Muscle of back (tissue), 11 donors: ENCODE results near the gene CUEDC1. TPM values are rescaled to one million over a fixed set of nuclear protein-coding genes. Genes with fewer than 3 reads are reported as not detected.

Experiments used
- DNase-seq, 3 donors: peaks; one replicate each; pipeline versions ENCODE4 v3.0.0 to v3.0.0-alpha.2; 2013
- polyA plus RNA-seq, 10 donors: library from polyadenylated mRNA; unstranded; fragments of 120-200 nt; gene quantifications; one replicate each; pipeline ENCODE4 v1.2.1, GENCODE V29; 2013; ENCODE audit not compliant: insufficient read length in 10 of 10

The CUEDC1 gene
- polyA plus RNA-seq, 10 donors, result 42.2 to 57.2 (median 47.8) TPM

DNA sequence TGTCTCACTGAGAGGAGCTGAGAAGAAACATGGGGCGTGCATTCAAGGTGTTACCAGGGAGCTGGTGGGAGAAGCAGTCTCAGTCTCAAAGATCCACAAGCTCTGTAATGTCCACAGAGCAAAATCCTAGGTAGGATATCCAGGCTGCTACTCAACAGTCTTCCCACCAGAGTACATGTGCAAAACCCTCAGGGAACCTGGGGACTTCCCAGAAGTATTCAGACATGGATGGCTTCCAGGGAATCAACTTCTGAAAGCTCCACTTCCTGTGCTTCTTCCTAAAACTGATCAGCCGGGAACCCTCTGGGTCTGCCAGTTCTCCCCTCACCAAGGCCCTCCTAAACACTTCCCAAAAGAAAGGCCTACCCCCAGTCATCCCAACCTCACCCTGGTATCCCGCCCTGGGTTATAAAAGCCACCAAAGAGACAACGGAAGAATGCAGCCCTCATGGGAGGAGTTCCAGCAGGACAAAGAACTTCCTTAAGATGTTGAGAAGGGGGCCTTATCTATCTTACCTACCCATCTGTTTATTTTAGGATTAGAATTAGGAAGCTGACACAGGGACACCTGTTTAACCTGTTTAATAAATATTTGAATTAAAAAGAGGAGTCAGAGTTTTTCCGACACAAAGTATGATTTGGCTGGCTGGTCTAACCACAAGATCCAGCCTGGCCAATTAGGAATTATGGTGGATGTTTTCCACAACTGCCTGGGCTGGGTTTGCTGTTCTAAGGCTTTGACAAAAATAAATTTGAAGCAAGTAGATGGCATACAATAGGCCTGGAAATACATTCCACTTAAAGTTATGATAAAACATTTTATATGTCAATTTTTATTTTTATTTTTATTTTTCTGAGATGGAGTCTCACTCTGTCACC is 37.0 kb downstream of the CUEDC1 start:
- DNase-seq, result peak in 1 of 3 donors; percentile 37

DNA sequence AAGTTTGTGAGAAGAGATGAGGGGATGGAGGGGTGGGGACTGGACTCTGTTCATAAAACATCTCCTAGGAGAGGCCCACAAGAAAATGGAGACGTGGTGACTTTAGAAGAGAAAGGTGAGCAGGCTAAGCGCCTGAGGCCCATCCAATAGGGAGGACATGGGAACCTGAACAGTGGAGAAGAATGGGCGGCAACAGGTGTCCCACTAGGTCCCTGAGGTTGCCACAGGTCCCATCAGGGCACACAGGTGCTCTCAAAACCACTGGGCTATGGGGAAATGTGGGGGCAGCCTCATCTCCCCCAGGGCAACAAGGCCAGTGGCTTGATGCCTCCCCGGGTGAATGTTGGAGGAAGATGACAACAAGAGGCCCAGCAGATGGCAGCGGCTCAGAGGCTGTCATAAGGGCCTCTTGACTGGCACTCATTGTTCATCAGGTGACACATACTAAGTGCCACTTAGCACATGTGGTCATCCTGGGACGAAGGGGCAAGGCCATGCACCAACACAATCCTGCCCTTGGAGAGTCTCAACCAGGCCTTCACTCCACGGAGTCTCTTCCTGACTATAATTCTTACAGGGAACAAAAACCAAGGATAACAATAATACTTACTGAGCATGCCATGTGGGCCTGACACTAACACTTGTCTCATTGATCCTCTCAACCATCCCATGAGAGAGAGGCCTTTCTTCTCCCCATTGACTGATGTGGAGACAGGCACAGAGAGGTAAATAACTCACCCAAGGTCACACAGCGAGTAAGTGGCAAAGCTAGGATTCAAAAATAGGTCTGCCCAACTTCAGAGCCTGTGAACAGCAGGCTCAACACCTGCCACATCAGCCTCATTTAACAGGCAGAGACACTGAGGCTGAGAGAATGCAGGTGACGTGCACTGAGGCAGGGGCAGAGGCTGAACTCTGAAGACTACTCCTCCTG is 38.0 kb downstream of the CUEDC1 start:
- peak in 1 of 3 donors; percentile 27 for DNase-seq

DNA sequence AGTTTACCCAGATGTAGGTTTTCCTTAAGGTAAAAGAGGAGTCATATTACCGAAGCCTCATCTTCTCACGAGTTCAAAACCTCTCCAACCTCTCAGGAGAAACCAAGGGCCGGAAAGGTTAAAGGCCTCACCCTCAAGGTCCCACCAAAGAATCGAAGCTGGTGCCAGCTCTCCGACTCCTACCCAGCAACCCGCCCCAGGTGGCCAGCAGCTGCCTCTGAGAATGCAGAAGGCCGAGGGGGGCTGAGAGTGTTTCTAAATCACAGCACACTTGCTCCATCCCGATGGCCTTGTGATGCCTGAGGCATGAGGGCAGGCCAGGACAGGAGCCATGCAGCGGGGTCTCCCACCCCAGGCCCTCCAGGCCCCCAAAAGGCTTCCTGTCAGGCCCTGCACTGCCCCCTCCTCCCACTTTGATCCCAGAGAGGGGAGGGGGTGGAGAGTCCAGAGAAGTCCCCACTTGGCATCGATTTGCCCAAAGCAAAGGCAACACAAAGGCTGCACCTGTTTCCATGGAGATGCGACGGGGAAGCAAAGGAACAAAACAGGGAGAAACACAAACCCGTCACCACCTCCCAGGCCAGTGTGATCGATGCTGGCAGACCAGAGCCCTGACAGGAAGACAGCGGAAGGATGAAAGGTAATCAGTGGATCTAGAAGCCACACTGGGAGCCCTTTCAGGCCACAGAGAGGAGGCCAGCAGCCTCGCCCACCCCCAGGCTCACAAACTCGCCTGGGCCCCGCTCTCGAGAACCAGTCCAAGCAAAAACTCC is 39.0 kb downstream of the CUEDC1 start:
- peak in 2 of 3 donors; percentile 67 to 87 for DNase-seq

DNA sequence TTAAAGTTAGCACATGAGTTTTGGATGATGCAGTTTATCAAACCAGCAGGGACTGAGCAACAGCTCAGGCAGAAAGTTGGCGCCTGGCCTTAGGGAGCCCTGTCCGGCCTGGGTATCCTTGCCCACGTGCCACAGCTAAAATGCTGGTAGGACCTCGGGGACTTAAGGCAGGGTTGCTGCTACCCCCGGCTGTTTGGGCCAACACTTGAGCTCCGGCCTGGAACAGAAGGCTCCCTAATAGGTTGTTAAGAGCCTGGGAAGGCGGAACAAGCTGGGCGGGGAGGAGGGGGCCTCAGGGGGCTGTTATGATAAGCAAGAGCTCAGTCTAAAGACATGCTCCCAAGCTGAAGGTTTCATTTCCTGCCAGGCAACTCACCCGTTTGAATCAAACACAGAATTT is 39.7 kb downstream of the CUEDC1 start:
- peak in 1 of 3 donors; percentile 57 for DNase-seq

DNA sequence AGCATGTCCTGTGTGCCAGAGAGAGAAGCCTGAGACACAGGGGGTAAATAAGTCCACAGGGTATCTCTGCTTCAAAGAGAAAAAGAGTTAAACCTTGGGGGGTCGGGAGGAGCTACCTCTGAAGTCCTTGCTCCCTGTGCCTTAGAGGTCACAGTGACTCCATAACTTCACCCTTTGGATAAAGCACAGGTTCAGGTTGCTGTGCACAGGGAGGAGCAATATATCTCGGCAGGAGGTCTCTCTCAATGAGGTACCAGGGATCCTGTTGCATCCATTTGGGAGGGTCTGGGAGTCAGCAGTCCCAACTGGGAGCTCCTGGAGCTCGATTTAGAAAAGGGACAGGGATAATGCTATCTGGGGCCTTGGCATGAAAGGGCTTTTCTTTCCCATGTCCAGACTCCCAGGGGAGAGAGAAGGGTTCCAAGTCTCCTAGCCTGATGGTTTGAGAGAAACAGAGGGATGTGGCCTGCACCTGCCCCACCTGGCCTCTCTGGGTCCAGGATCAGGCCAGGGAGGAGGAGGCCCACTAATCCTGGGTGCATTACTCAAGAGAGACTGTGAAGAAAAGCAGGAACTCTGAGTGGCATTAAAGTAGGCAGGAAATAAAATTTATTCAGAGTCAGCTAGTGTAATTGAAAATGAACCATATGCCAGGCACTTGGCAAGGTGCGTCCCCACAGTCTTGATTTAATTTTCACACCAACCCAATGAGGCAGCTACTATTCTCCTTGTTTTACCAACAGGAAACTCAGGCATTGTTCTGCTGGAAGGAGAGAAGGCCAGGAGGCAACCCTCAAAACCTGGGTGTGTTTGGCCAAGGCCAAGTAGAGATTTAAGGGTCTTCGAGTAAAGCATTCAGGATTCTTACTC is 40.7 kb downstream of the CUEDC1 start:
- DNase-seq, result peak in 1 of 3 donors; percentile 10

DNA sequence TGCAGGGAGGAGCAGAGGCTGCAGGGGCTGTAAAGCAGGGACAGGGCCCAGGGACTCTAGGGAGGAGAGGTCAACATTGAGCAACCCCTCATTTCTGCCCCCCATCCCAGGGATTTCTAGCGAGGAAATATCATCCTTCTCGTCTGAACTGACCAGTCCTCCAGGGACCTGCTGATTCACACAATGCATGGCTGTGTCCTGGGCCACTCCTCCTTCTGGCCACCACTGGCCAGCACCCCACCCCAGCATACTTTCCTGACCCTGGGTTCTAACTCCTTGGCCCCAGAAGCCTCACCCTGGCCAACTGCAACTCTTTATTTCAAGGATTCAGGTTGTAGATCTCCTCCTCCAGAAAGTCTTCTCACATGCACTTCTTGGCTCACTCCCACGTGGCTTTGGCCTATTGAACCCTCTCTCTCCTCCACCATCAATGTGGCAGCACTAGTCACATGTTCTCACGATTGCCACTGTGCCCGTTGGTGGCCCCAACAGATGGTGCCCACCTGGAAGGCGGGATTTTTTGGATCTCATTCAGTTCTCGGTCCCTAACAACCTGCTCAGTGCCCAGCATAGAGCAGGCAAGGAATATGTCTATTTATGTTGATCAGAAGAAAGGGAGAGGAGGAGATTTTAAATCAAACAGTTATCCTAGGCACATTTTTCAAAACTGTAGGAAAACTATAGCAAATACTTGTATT is 41.5 kb downstream of the CUEDC1 start:
- peak in 1 of 3 donors; percentile 50 for DNase-seq

DNA sequence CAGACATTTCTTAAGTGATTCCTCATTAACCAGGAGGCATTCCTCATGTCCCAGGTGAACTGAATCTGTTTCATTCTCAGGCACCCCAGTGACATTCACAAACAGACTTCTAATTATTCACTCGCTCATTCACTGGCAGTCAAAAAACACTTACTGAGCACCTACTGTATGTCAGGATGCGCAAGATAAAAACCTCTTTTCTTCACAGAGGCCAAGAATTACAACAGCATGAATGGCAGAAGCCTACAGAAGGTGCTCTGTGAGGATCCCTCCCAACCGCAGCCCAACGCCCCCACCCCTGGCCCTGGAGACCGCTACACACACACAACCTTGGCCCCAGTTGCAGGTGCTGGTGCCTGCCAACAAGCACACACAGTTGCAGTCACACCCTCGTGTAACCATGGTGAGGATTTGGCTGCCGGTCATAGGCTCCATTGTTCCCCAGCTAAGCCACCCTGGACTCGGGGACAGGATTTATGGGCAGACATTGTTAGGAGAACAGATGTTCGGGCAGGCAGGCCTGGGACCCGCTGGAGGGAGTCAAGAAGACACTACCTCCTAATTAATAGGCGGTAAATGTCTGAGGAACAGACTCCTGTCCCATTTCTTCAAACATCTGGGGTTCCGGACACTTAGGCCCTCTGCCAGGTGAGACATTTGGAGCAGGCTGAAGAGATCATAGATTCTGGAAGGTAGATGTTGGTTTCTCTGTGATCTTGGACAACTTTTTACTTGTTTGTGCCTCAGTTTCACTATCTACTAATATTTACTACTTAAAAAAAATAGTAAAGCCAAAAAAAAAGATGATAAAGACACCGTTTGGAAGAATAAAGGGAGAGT is 43.2 kb downstream of the CUEDC1 start:
- peak in 2 of 3 donors; percentile 91 to 95 for DNase-seq

DNA sequence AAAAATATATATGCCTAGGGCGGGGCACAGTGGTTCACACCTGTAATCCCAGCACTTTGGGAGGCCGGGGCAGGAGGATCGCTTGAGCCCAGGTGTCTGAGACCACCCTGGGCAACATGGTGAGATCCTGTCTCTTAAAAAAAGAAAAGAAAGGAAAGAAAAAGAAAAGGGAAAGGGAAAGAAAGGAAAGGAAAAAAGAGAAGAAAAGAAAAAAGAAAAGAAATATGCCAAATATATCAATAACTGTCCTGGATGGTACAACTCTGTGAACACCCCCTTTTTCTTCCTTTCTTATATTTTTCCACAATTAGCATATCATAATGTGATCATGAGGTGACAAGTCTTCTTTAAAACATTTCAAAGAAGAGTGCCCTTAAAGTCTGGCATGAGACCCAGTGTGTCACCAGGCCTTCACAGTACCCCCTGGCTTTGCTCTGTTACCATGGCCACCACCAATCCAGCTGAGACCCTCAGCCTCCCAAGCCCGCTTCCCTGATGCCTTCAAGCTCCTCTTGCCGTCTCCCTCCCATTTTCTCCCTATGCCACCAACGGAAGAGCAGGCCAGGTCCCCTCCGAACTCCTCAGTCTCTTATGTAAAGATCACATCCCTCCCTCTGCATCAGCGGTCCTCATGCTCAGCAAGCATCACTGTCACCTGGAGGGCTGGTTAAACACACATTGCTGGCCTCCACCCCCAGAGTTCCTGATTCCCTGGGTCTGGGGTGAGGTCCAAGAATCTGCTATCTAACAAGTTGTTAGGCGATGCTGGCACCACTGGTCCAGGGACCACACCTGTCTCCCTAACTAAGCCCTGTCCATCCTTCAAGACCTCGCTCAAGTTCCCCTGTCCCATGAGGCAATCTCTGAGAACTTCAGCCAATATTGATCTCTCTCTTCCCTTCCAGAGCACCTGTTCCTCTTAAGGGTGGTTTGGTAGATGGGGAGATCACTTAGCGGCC is 44.5 kb downstream of the CUEDC1 start:
- DNase-seq, result peak in 1 of 3 donors; percentile 9

DNA sequence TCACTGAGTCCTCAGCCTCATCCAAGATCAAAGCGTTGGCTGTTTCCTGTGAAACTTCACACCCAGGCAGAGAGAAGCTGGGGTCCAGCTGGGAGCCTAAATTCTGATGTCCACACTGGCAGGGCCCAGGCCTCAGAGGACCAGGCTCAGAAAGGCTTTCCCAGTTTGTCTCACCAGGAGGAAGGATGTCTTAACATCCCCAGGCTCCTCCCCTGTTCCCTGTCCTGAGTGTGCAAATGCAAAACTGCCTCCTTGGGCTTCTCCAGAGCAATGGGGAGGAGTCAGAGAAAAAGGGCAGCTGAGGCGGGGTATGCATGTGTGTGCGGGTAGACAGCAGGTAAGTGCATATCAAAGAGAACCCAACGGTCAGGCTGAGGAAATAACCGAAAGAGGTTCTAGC is 45.7 kb downstream of the CUEDC1 start:
- no peak for DNase-seq

DNA sequence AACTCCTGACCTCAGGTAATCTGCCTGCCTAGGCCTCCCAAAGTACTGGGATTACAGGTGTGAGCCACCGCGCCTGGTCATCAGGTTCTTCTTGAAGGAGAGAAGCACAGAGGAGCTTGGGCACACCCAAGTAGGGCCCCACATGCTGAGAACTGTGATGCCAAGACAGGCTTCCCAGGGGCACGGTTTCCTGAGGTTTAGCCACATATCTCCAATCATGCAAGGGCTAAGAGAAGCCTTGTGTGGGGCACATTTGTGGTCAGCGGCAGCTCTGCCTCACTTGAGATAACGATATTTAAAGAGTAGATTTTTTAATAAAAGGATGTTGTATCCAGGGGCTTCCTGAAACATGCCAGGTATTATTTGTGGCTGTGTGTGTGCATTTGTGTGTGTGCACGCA is 46.9 kb downstream of the CUEDC1 start:
- no peak for DNase-seq

DNA sequence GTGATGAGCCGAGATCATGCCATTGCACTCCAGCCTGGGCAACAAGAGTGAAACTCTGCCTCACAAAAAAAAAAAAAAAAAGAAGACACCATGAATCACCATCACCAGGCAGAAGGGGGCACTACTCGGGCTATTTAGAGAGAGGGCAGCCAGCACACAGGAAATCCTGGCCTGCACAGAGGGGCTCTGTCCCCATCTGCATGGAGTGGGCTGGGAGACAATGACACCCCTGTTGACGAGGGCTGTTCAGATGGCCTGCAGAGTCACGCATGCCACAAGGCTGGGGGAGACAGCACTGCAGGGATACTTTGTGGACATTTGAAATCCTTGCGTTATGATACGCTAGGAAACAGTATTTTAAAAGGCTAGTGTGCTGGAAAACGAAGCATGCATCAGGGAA is 48.3 kb downstream of the CUEDC1 start:
- DNase-seq, result no peak

DNA sequence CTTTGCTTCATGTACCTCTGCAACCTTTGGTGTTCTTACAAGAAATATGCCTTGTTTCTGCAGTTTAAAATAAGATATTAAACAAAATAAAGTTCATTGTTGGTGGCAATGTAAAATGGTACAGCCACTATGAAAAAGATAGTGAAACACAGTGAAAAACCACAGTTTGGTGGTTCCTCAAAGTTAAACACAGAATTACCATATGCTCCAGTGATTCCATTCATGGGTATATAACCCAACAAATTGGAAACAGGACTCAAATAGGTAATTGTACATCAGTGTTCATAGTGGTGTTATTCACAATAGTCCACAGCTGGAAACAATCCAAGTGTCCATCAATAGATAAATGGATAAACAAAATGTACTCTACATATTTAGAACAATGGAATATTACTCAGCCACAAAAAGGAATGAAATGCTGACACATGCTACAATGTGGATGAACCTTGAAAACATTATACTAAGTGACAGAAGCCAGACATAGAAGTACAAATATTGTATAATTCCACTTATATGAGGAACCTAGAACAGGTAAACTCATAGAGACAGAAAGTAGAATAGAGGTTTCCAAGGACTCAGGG is 49.2 kb downstream of the CUEDC1 start:
- DNase-seq, result no peak

DNA sequence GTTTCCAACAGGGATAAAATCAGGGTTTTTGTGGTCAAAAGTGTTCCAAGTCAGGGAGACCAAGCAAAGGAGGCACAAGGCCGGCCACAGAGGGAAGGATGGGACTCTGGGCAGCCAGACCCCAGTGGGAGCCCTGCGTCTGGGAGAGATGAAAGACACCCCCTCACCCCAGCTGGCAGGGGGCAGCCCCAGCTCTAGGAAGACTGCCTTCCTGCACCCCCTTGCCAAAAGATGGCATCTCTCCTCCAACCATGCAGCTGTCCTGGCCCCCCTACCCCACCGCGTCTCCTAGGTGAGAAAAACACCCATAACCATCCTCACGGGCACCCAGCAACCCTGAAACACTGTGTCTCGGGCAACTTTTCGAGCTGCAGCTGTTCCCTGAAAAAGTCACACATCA is 51.3 kb downstream of the CUEDC1 start:
- DNase-seq, result no peak

DNA sequence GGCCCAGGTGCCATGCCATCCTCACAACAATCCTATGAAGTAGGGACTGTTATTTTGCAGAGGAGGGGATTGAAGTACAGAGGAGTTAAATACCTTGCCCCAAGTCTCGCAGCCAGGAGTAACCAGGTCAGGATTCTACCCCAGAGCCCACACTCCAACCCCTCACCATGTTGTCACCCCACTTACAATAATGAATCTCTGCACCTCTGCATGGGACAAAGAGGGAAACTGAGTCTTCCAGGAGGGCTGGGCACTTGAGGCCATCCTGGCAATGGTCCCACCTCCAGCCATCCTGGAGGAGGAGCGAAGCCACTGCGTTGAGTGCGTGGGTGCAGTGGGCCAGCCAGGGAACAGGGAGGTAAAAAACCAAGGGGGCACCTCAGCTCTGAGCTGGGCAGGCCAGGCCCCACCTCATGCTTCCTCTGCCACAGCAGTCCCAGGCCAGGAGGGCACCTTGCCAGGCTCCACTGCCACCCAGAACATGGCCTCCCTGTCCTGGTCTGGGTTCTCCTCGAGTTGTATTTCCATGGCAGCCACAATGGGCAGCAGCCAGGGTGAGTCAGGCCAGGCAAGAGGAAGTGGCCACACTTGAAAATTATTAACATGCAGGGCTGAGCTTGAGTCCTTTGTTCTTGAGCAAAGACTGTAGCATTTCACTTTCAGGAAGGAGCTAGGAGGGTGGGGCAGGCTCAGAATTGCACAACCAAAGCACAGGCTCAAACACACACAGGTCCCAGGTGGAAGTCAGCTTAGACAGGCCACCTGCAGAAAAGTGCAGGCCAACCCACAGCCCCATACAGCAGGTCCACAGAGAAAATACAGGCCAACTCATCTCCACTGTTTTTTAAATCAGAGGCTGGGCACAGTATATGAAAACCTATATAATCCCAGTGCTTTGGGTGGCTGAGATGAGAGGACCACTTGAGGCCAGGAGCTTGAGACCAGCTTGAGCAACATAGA is 52.1 kb downstream of the CUEDC1 start:
- peak in 1 of 3 donors; percentile 48 for DNase-seq

DNA sequence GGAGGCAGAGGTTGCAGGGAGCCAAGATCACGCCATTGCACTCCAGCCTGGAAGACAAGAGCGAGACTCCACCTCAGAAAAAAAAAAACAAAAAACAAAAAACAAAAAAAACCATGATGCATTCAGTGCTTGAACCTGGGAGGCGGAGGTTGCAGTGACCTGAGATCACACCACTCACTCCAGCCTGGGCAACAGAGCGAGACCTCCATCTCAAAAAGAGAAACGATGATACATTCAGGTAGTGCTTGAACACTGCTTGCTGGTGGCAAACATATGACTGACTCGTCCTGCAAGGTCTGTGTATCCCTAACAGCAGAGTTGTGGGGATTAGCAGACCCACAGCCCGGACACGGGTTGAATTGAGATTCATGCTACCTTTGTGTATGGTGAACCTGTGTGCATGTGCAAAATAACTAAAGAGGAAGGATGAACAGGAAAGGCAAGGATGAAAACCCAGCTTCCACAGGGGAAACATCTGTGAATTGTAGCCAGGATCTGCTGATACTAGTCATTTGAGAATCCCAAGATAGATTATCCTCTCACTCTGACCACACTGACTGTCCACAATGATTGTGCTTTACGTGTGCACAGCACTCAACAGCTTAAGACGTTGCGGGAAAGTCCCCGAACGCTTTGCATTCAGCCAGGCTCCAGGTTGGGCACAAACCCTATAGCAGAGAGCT is 53.0 kb downstream of the CUEDC1 start:
- DNase-seq, result peak in 1 of 3 donors; percentile 27
